ENCODE measurements around the gene PRRC2B.

Gene PRRC2B

GRCh38 chr9:131457746-131458145 lies 63.9 kb downstream of the PRRC2B start:
- Histone ChIP-seq H3K4me3 (ENCODE audit: low read depth, low read length) (no peak overlapping the region), H3K27ac (no peak overlapping the region), H3K27me3 (replicated peaks) (no peaks in the 10 kb centered on the region), H3K36me3 (replicated peaks) (peaks cover 75% of the 10 kb centered on the region)
- no peak for TF ChIP-seq CTCF (IDR thresholded peaks at IDR 0.05; ENCODE audit: low read depth, low read length, missing control alignments)
- DNase-seq: no peak
- in situ Hi-C loops (cut with HindIII; ENCODE audit: low pct_ligation_motif_present, low sequenced_read_pairs): no loop called here

- no peak for TF ChIP-seq CTCF (IDR thresholded peaks at IDR 0.05; ENCODE audit: low read depth, low read length, missing control alignments)
- DNase-seq: no peak
- H3K27me3 ChIP-seq (replicated peaks): no peaks in the 10 kb centered on the region
- no peak overlapping the region for H3K4me3 ChIP-seq (ENCODE audit: low read depth, low read length)
- H3K36me3 ChIP-seq (replicated peaks): peaks cover 77% of the 10 kb centered on the region
- no peak overlapping the region for H3K27ac ChIP-seq
- in situ Hi-C loops (cut with HindIII; ENCODE audit: low pct_ligation_motif_present, low sequenced_read_pairs): no loop called here
These were observed 65.2 kb downstream of the PRRC2B start for GRCh38 chr9:131459056-131459455.

- no peak for DNase-seq
- H3K27me3 ChIP-seq (replicated peaks): no peaks in the 10 kb centered on the region
- no peak overlapping the region for H3K27ac ChIP-seq
- in situ Hi-C loops (cut with HindIII; ENCODE audit: low pct_ligation_motif_present, low sequenced_read_pairs): no loop called here
- no peak overlapping the region for H3K4me3 ChIP-seq (ENCODE audit: low read depth, low read length)
- TF ChIP-seq CTCF (IDR thresholded peaks at IDR 0.05; ENCODE audit: low read depth, low read length, missing control alignments): no peak
- peaks cover 83% of the 10 kb centered on the region for H3K36me3 ChIP-seq (replicated peaks)
These were observed 67.3 kb downstream of the PRRC2B start for GRCh38 chr9:131461166-131461565.

GRCh38 chr9:131464354-131465000 lies 70.6 kb downstream of the PRRC2B start:
- no peak for DNase-seq
- Histone ChIP-seq H3K27me3 (replicated peaks) (no peaks in the 10 kb centered on the region), H3K36me3 (replicated peaks) (peaks cover 81% of the 10 kb centered on the region), H3K27ac (no peak overlapping the region), H3K4me3 (ENCODE audit: low read depth, low read length) (no peak overlapping the region)
- in situ Hi-C loops (cut with HindIII; ENCODE audit: low pct_ligation_motif_present, low sequenced_read_pairs): no loop called here
- no peak for TF ChIP-seq CTCF (IDR thresholded peaks at IDR 0.05; ENCODE audit: low read depth, low read length, missing control alignments)

- no peak for DNase-seq
- Histone ChIP-seq H3K27me3 (replicated peaks) (no peaks in the 10 kb centered on the region), H3K36me3 (replicated peaks) (peaks cover 83% of the 10 kb centered on the region), H3K4me3 (ENCODE audit: low read depth, low read length) (no peak overlapping the region), H3K27ac (no peak overlapping the region)
- TF ChIP-seq CTCF (IDR thresholded peaks at IDR 0.05; ENCODE audit: low read depth, low read length, missing control alignments): no peak
- in situ Hi-C loops (cut with HindIII; ENCODE audit: low pct_ligation_motif_present, low sequenced_read_pairs): no loop called here
These were observed 71.5 kb downstream of the PRRC2B start for GRCh38 chr9:131465401-131465800.

All from brain microvascular endothelial cell (primary cell).